HG03045 (cell line): Measurements from ENCODE around the gene SLC2A5.

Experiments used
- ATAC-seq: cut with Tn5 transposase; IDR thresholded peaks from one replicate; pipeline ENCODE4 v1.9.1; 2021; ENCODE audit warnings: mild to moderate bottlenecking, moderate library complexity; ENCODE audit not compliant: unreplicated experiment

SLC2A5 gene

GRCh38 chr1:9065213-9065751 lies 4.2 kb downstream of the SLC2A5 start:
- ATAC-seq = no peak

- no peak for ATAC-seq
Measured at GRCh38 chr1:9062846-9063245, 6.6 kb downstream of the SLC2A5 start.

- ATAC-seq = no peak
Measured at GRCh38 chr1:9062021-9062471, 7.4 kb downstream of the SLC2A5 start.

GRCh38 chr1:9061252-9061960 lies 8.0 kb downstream of the SLC2A5 start:
- ATAC-seq = no peak

- no peak for ATAC-seq
Measured at GRCh38 chr1:9059891-9060744, 9.3 kb downstream of the SLC2A5 start.

- no peak for ATAC-seq
Measured at GRCh38 chr1:9058465-9058864, 11.0 kb downstream of the SLC2A5 start.

GRCh38 chr1:9057851-9058250 lies 11.6 kb downstream of the SLC2A5 start:
- no peak for ATAC-seq

GRCh38 chr1:9052272-9053049 lies 17.0 kb downstream of the SLC2A5 start:
- no peak for ATAC-seq

GRCh38 chr1:9051379-9051778 lies 18.1 kb downstream of the SLC2A5 start:
- ATAC-seq = no peak

GRCh38 chr1:9050803-9051202 lies 18.6 kb downstream of the SLC2A5 start:
- no peak for ATAC-seq

- ATAC-seq = no peak
Measured at GRCh38 chr1:9048551-9048950, 20.9 kb downstream of the SLC2A5 start.

GRCh38 chr1:9047019-9047418 lies 22.4 kb downstream of the SLC2A5 start:
- no peak for ATAC-seq

GRCh38 chr1:9045861-9046510 lies 23.4 kb downstream of the SLC2A5 start:
- no peak for ATAC-seq

- no peak for ATAC-seq
Measured at GRCh38 chr1:9044236-9044635, 25.2 kb downstream of the SLC2A5 start.

- ATAC-seq = no peak
Measured at GRCh38 chr1:9042272-9042671, 27.2 kb downstream of the SLC2A5 start.

GRCh38 chr1:9041116-9041779 lies 28.2 kb downstream of the SLC2A5 start:
- no peak for ATAC-seq

GRCh38 chr1:9040659-9041030 lies 28.8 kb downstream of the SLC2A5 start:
- ATAC-seq = no peak

- no peak for ATAC-seq
Measured at GRCh38 chr1:9039761-9040658, 29.4 kb downstream of the SLC2A5 start.
